KBM-7 (cell line): Measurements from ENCODE around the gene FGFRL1.

ENCODE experiments used
- DNase-seq: peaks from one replicate; pipeline ENCODE4 v3.0.0-alpha.2; 2015
- in situ Hi-C: fragments of 300-500 bp; cut with MboI; formaldehyde crosslinking; loops from 2 replicates; pipeline ENCODE4 v1.14.3; 2020; ENCODE audit warnings: low sequenced_read_pairs, low pct_unique_long_range_greater_than_20kb, mixed read lengths

FGFRL1 gene

DNA sequence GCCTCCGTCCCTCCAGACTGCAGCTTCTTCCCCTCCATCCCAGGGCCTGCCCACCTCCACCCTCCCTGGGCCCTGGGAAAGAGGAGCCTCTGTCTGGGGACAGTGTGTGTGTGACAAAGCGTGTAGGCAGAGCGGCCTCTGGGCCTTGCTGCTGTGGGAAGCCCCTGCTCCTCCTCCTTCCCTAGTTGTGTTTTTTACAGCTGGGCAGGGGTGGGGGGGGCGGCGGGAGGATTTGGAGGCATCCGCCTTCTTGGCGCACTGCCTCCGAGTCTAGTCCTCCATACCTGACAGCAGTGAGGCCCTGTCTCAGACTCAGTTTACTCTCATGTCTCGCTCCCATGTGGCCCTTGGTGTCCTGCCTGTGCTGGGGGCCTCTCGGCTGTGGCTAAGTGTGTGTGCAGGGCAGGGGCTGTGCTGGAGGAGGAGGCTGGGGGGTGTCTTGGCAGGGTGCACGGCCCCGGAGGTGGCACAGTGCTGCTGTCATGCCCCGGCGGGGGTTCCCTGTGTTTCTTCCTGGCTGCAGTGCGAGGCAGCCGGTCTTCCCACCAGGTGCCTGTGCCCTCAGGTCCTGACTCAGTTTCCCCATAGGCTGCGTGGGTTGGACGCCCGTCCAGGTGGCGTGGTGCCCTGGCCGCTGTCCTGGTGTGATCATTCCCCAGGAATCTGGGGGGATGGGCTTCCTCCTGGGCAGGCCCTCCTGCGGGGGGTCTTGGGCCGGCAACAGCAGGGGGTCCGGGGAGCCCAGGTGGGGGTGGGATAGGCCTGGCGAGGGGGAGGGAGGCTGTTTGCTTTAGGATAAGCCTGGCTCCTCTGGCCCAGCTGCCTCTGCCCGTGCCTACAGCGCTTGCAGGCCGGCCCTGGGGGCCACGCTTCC is 7.0 kb downstream of the FGFRL1 start:
- DNase-seq = no peak
- in situ Hi-C loops = no loop called here

DNA sequence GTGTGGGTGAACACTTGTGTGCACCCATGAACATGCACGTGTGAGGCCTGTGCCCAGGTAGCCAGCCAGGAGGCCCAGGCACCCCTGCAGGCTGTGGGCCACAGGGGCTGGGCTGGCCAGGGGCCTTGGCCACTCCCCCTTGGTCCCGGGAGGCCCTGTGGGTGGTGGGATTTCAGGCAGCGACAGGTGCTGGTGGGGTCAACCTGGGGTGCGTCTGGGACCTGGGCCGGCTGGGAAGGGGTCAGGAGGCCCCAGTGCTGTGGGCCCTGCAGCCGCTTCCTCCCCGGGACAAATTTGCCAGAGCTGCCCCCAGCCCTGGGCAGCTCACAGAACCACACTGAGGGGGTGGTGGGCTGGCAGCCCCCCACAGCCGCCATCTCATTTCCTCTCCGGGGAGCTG is 7.9 kb downstream of the FGFRL1 start:
- no peak for DNase-seq
- in situ Hi-C loops = no loop called here

DNA sequence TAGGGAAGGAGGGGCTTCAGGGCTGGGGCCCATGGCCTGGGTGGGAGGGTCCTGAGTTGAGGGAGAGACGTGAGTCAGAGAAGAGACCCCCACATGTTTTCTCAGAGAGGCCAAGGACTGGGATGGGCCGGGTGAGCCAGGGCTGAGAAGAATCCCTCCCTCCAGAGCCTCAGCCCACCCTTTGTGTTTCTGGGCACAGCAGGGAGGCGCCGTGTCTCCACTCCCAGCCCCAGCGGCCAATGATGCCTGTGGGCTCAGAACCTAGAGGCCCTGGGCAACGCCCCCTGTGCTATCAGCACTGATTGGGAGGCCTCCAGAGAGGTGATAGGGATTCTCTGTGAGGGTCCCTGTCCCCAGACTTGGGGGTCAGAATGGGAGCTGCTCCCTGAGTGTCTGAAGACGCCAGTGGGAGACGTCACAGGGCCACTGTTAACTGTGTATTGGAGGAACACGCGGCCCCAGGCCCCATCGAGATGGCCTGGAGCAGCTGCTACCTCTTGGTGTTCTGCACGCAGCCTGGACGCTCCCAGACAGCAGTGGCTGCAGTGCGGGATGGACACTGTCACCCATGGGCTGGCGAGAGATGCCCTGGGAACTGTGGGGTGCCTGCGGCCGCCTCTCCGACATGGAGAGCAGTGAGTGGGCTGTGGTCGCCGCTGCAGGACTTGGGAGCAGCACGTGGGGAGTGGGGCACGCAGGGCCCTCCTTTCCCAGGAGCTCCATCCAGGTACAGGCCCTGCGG is 8.5 kb downstream of the FGFRL1 start:
- in situ Hi-C loops = no loop called here
- DNase-seq = no peak

DNA sequence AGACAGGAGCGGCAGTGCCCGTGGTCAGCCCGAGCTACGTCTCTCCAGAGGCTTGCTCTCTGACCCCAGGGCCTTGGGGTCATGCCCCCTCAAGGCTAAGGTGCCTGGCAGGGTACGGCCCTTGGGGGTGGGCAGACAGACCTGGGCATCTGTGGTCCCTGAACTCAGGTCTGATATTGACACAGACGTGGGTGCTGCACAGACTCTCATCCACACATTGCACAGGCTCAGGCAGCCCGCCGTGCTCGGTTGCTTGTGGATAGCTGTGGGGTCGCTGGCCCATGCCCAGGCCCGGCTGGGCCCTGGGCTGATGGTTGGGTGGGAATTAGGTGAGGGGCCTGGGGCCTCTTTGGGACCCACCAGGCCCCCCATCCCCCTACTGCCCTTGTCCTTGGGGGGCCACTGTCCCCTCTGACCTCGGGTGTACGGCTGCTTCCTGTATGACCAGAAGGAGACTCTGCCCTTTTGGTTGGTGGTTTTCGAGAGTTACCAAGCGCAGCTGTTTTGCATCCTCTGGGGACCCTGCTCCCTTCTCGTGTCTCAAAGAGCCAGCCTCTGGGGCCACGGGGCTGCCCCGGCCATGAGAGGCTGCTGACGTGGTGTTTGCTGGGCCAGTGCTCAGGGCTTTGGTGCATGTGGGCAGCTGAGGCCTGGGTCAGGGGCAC is 10.1 kb downstream of the FGFRL1 start:
- in situ Hi-C loops = no loop called here
- no peak for DNase-seq

GRCh38 chr4:1022051-1022738 is 10.8 kb downstream of the FGFRL1 start:
- in situ Hi-C loops = no loop called here
- DNase-seq = no peak

DNA sequence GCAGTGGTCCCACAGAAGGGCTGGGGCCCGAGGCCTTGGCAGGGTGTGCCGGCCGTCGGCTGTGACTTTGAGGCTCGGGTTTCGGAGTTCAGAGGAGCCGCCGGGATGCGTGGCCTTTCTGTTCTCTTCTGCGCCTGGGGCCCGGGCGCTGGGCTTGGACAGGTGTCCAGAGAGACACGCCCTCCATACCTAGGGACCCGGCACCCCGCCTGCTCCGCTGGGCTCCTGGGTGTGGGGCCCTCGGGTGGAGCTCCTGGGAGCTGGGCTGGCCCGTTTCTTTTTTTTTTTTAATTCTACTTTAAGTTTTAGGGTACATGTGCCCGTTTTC is 11.3 kb downstream of the FGFRL1 start:
- in situ Hi-C loops = no loop called here
- no peak for DNase-seq

DNA sequence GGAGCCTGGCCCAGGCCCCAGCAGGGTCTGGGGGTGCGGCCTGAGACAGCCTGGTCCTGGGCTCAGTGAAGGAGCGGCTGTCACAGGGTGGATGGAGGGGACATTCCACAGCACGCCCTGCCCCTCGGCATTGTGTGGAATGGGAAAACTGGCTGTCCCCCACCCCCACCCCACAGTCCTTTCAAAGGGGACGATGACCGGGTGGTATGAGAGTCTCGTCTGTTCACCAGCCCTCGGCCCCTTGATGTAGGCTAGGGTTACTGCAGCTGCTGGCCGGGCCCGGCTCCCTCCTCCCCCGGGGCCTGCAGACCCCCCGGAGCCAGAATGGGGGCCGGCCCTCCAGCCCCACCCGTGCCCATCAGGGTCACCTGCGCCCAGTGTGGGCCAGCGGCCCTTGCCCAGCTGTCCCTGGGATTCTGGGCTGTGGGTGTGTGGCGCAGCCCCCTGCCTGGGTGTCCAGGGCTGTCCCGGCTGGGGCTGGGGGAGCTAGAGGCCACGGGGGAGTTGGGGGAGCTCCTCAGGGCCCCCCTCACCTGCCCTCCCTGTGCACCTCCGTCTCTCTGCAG is 11.7 kb downstream of the FGFRL1 start:
- in situ Hi-C loops = no loop called here

DNA sequence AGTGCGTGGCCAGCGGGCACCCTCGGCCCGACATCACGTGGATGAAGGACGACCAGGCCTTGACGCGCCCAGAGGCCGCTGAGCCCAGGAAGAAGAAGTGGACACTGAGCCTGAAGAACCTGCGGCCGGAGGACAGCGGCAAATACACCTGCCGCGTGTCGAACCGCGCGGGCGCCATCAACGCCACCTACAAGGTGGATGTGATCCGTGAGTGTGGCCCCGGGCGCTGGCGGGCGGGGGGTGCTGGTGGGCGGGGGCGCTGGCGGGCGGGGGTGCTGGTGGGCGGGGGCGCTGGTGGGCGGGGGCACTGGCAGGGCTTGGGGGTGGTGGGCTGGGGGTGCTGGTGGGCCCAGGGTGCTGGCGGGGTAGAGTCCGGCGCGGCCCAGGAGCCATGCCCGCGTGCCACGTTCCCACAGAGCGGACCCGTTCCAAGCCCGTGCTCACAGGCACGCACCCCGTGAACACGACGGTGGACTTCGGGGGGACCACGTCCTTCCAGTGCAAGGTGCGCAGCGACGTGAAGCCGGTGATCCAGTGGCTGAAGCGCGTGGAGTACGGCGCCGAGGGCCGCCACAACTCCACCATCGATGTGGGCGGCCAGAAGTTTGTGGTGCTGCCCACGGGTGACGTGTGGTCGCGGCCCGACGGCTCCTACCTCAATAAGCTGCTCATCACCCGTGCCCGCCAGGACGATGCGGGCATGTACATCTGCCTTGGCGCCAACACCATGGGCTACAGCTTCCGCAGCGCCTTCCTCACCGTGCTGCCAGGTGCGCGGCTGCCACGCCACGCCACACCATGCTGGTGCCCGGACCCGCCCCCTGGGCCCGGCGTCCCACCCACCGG is 12.7 kb downstream of the FGFRL1 start:
- no peak for DNase-seq
- in situ Hi-C loops = no loop called here

More for the DNA sequence above, 11.7 kb downstream of the FGFRL1 start:
- no peak for DNase-seq

DNA sequence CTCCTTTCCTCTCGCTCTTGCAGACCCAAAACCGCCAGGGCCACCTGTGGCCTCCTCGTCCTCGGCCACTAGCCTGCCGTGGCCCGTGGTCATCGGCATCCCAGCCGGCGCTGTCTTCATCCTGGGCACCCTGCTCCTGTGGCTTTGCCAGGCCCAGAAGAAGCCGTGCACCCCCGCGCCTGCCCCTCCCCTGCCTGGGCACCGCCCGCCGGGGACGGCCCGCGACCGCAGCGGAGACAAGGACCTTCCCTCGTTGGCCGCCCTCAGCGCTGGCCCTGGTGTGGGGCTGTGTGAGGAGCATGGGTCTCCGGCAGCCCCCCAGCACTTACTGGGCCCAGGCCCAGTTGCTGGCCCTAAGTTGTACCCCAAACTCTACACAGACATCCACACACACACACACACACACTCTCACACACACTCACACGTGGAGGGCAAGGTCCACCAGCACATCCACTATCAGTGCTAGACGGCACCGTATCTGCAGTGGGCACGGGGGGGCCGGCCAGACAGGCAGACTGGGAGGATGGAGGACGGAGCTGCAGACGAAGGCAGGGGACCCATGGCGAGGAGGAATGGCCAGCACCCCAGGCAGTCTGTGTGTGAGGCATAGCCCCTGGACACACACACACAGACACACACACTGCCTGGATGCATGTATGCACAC is 13.6 kb downstream of the FGFRL1 start:
- in situ Hi-C loops = no loop called here
- no peak for DNase-seq

- in situ Hi-C loops = no loop called here
- DNase-seq = no peak
Observed at GRCh38 chr4:1026115-1026514, 14.7 kb downstream of the FGFRL1 start.

DNA sequence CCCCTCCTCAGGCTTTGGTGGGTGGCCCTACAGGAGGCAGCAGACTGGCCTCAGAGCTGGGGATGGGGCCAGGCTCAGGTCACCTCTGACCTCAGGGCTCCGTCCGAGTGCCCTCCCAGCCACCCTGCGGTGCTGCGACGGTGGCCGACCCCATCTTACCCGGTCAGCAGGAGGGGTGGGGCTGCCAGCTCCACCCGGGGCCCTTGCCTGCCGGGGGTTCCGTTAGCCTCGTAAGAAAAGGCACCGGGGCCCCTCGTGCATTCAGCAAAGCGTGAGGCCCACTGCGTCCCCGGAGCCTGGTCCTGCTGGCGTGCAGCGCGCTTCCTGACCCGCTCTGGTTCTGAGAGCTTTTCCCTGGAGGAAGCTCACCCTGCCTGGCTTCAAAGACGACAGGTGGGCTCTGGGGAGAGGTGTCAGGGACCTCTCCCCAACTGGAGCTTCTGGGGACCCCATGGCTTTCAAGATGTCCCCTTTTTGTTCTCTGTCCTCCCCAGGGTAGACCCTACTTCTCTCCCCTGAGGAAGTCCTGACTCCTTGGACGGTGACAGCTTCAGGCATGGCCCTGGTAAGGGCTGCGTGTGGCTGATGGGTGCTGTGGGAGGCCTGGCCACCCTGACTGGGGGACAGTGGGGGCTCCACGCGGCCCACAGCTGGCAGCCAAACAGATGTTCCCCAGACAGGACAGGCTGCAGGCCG is 15.9 kb downstream of the FGFRL1 start:
- DNase-seq = no peak
- in situ Hi-C loops = no loop called here

DNA sequence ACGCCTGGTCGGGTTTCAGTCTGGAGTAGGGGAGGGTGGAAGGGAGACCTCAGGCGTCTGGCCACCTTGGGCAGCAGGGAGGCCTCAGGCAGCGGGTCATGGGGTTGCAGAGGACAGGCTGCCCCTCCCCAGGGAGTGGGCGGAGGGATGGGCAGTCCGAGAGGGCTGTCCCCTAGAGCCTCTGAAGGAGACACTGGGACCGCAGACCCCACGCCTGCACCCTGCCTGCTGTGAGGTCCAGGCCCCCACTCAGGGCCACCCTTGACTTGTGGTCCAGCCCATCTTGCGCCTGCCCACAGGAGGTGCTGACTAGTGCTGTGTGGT is 16.5 kb downstream of the FGFRL1 start:
- DNase-seq = no peak
- in situ Hi-C loops = no loop called here

DNA sequence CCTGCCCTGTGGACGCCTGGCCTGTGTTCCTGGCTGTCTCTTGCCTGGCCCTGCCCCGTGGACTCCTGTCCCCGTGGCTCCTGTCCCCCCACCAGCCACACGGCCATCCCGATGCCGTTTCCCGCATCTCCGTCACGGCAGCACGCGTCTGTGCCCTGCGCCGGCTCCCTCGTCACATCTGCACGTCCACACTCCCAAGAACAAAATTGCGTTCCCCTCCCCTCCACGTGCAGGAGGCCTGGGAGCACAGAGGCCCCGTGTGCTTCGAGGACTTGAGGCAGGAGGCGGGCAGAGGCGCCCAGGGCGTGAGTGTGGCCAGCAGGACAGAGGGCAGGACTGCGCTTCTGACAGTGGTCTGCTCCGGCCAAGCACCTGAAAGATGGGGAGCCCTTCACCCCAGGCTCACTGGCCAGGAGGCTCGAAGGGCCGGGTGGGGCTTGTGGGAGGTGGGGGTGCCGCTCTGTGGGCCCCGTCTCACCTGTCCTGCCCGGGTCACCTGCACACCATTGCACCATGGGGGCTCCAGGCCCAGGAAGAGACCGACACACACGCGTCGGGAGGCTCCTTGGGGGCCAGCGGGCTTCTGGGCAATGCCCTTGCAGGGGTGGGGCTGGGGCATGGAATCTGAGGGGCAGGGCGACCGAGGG is 17.3 kb downstream of the FGFRL1 start:
- DNase-seq = no peak

GRCh38 chr4:1029529-1029928 is 18.1 kb downstream of the FGFRL1 start:
- in situ Hi-C loops = no loop called here
- no peak for DNase-seq

More for the DNA sequence above, 17.3 kb downstream of the FGFRL1 start:
- in situ Hi-C loops = no loop called here

DNA sequence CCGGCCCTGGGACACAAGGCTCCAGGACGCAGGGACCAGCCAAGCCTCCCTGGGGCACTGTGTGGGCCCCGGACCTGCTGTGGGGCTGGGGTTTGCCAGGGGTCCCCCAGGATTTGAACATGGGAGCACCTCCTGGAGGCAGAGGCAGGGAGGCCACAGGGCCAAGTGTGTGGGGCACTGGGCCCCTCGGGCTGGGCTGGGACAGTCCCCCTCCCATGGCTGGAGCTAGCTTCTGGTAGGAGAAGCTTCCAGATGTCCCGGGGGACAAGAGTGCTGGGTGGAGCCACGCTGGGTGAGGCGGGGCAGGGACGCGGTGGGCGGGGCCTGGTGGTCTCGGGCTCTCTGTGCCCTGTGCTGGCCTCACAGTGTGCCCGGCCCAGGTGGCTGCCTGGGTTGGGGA is 18.6 kb downstream of the FGFRL1 start:
- in situ Hi-C loops = no loop called here
- no peak for DNase-seq

DNA sequence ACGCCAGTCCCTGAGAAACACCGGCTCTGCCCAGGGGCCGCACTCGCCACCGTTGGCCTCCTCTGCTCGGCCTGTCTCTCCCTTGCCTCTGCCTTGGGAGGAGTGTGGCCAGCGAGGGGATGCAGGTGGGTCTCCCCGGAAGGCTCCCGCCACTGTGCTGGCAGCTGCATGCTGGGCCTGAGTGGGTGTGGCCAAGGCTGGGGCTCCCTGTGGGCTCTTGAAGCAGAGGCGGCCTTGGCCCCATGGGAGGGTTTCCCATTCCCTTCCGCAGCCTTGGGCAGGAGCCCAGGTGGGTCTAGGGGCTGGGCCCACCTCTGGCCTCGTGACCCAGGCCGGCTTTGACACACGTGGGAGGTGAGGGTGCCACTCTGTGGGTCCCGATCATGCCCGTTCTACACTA is 19.1 kb downstream of the FGFRL1 start:
- in situ Hi-C loops = no loop called here
- no peak for DNase-seq

DNA sequence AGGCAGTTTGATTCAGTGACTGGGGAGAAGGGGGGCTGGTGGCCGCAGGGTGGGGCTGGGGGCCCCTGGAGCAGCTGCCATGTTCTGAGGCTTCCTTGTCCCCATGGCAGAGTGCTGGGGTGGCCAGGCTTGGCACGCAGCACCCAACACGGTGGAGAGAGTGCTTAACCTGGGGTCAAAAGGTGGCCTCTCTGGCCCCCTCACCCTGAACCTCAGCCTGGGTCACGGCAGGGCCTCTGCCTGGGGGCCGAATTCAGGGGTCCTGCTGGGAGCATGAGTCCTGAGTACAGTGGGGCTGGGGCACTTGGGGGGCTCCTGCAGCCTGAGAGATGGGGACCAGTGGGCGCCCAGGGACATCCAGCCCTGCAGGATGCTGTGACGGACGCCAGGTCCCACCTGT is 19.9 kb downstream of the FGFRL1 start:
- no peak for DNase-seq
- in situ Hi-C loops = no loop called here
